ENCODE measurements around the gene TCEA3.
A peak's percentile ranks its signal among the peaks of the same experiment; 100 is the strongest.

TCEA3 gene

DNA sequence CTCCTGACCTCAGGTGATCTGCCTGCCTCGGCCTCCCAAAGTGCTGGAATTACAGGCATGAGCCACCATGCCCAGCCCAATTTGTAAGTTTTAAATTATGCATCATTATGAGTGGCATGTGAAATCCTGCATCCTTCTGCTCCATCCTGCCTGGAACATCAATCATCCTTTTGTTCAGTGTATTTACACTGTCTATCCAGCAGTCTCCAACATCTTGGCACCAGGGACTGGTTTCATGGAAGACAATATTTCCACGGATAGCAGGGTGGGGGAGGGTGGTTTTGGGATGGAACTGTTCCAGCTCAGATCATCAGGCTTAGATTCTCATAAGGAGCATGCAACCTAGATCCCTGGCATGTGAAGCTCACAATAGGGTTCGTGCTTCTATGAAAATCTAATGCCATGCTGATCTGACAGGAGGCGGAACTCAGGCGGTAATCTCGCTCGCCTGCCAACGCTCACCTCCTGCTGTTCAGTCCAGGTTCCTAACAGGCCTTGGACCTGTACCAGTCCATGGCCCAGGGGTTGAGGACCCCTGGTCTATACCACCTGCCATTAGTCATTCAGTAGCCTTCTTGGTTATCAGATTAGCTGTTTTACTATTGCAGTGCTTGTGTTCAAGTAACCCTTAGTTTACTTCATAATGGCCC lies 22.2 kb upstream of the TCEA3 start:
- DNase-seq (ENCODE audit: low read depth), result no peak

DNA sequence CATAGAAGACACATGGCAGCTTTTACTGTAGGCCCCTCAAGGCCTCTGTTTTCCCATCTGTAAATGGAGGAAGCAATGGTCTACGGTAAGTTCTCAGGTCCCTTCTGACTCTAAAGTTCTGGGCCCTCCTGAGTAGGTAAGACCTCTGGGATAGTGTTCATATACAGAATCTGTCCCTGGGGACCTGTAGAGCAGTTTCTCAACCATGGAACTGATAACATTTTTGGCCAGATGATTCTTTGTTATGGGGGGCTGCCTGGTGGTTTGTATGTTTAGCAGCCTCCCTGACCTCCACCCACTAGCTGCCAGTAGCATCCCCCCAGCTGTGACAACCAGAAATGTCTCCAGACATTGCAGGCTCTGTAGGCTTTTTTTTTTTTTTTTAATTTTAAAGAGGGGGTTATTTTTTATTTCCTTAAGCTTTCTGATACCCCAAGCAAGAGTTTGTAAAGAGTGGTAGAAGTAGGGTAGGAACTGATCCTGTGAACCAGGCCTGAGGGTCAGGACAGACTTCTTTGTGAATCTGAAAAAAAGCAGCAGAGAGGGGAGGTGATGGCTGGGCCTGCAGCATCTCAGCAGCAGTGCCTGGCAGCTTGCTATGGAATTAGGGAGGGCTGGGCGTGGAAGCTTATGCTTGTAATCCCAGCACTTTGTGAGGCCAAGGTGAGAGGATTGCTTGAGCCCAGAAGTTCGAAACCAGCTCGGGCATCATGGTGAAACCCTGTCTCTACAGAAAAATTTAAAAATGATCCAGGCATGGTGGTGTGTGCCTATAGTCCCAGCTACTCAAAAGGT lies 20.2 kb upstream of the TCEA3 start:
- no peak for DNase-seq (ENCODE audit: low read depth)

DNA sequence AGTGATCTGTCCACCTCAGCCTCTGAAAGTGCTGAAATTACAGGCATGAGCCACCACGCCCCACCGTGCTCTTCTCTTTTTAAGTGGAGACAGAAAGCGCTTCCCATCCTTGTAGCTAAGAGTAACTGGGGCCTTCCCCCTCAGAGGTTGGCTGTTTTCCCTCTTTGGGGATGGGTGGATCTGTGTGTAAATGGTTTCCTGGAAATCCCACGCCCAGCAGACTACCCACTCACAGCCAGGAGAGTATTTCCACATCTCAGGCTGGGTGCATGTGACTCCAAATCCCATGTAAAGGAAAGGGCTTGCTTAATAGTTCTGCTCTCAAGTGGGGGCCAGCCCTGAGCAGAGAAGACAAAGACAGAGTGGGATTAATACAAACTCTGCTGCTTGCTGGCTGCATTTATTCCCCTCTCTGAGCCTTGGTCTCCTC lies 19.6 kb upstream of the TCEA3 start:
- no peak for DNase-seq (ENCODE audit: low read depth)

DNA sequence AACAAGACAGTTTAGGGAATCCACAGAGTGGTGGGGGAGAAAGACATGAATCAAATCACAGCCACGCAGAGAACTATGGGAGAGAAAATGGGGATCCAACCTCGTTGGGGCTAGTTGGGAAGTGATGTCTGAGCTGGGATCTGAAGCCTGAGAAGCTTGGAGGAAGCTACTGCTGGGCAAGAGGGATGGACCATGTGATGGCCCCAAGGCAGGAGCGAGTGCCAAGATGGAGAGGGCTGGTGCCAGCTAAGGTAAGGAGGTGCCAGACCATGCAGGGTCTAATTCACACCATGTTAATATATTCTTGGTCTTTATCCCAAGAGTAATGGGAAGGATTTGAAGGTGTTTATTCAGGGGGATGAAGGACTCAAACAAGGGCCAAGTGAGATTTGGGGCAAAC lies 18.2 kb upstream of the TCEA3 start:
- no peak for DNase-seq (ENCODE audit: low read depth)

DNA sequence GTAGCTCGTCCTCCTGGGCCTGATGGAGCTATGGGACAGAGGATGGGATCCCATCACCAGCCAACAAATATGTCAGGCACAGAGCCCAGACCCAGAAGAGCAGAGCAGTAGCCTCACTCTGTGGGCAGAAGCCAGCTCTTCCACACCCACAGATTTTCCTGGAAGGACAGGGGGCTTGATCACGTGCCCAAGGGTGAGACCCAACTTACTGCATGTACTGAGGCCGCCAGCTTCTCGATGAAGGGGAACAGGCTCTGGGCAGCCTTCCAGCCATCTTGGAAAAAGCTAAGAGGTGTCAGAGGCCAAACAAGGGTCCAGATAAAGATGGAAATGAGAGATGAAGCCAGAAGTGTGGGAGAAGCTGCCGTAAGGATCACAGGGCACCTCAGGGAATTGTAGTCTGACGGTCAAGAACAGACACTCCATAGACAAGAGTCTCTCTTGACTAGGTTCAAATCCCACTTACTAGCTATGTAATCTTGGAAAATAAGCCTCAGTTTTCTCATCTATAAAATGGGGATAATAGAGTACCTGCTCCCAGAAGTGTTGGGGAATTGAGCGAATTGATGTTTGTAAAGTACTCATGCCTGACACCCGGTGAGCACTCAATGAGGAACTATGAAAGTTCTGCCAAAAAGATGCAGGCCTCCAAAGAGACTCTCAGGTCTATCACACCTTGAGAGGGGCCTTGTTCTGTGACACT lies 17.0 kb upstream of the TCEA3 start:
- DNase-seq (ENCODE audit: low read depth), result no peak

DNA sequence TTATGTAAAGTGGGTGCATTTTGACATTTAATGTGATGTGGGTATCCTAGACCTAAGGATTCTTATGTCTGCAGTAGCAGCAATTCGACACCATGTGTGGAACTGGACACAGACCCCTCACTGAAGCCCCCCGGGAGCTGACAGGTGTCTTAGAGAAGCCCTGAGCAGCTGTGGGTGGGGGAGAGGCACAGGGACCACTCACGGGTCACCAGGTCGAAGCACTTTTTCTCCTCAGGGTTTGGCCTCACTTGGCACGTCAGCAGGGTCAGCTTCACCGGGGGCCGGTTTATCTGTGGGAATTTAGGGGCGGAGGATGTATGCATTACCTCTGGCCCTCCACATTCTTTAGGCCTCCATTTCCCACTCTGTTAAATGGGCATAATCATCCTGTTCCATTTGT lies 14.0 kb upstream of the TCEA3 start:
- DNase-seq (ENCODE audit: low read depth), result no peak

DNA sequence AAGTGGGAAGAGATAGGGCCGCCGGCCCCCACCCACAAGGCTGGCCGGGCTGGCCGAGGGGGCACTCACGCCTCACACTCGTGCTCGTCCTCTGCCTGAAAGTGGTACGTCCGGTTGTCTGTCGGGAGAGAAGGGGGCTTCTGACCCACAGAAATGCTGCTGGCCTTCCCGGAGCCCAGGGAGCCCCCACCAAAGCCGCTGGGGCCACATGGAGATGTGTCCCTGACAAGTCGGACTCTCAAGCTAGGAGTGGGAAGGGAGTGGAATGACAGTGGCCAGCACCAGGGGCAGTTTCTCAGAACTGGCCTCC lies 12.8 kb upstream of the TCEA3 start:
- no peak for DNase-seq (ENCODE audit: low read depth)

DNA sequence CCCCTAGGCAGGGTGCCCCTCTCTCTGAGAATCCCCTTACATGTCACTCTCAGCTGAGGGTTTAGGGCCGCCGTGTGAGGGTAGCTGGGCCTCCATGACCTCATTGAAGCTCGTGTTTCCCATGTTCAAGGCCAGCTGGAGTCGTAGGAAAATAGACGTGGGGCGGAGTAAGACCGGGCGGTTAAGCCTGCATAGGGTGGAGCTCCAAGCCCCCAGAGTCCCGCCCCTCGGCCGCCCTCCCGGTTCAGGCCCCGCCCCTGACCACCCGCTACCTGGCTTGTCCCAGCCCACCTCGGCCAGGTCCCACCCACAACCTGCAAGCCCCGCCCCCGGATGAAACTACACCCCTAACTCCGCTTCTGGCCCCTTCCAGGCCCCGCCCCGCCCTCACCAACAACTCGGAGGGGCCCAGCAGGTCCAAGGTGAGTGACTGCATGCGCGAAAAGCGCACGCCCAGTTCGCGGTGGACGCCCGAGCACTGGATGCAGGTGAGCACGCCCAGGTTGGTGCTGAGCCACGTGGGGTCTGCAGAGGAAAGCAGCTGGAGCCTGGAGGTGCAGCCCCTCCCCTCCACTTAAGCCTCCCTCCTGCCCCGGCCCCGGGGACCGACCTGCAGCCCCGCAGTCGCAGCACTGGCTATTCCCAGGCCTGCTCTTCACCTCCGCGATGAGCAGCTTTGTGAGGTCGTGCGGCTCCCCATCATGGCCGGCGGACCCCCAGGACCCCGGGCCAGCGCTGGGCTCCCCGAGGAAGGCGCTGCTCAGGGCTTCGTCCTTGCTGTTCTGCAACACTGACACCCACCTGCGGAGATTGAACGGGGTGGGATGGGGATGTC lies 12.2 kb upstream of the TCEA3 start:
- DNase-seq (ENCODE audit: low read depth), result peak; percentile 25

DNA sequence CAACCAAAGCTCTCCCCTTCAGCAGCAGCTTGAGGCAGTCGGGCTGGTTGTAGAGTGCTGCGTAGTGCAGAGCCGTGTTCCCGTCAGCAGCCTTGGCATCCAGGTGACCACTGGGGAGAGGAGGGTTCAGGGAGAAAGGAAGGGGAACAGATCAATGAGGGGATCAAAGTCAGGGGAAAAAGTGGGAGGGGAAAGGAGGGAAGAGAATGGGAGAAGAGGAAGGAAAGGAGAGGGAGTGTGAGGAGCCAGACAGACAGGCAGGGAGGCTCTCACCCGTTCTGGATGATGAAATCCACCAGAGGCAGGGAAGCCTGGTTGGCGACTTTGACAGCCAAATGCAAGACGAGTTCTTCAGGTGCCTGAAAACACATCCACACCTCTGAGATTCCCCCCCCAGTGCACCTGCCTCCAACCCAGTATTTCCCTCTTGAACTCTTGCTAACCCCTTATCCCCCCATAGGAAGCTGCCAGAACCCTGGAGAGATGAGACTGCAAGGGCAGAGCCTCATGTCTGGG lies 9.8 kb upstream of the TCEA3 start:
- no peak for DNase-seq (ENCODE audit: low read depth)

DNA sequence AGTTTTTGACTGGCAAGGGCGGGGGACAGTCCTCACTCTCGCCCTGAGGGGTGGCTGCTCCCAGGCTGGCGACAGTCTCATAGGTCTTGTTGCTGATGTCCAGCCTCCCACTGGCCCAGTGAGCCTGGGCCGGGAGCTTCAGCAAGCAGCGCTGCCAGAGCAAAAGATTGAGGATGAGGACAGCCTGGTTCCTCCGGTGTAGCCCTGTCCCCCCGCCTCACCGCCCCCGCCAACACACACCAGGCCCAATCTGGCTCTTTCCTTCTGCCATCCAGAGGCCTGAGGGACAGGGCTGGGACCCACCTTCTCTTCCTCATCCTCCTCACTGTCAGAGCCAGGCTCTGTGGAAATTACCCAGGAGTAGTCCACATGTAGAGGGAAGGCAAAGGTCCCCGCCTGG lies 8.6 kb upstream of the TCEA3 start:
- no peak for DNase-seq (ENCODE audit: low read depth)

DNA sequence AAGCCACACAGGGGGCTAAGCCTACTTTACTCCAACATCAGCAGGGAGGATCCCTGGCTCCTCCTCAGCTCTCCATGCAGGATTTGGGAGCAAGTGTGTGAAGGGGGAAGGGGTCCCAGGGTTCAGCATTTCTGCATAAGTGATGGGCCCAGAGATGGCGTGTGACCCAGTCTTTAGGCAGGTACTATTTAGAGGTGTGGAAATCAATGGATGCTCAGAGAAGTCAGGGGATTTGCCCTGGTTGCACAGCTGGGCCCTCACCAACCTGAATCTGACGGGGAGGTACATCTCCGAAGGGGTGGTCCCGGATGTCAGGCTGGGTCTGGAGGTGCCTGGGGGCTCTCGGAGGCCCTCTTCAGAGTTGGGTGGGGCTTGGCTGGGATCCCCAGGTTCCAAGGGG lies 6.9 kb upstream of the TCEA3 start:
- DNase-seq (ENCODE audit: low read depth), result no peak

DNA sequence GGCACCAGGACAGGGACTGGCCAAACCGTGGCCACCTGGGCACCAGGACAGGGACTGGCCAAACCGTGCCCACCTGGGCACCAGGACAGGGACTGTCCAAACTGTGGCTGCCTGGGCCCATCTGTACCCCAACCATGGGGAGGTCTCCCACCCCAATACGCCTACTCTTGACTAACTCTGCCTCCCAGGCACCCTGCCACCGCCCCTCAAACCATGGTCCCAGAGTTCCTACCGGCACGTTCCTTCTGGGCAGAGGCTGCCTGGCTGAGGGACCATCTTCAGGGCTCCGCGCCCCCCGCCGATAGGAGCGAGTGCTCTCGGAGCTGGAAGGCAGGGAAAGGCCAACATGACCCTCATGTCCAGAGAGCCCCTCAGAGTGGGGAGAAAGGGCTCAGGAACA lies 6.3 kb upstream of the TCEA3 start:
- no peak for DNase-seq (ENCODE audit: low read depth)

DNA sequence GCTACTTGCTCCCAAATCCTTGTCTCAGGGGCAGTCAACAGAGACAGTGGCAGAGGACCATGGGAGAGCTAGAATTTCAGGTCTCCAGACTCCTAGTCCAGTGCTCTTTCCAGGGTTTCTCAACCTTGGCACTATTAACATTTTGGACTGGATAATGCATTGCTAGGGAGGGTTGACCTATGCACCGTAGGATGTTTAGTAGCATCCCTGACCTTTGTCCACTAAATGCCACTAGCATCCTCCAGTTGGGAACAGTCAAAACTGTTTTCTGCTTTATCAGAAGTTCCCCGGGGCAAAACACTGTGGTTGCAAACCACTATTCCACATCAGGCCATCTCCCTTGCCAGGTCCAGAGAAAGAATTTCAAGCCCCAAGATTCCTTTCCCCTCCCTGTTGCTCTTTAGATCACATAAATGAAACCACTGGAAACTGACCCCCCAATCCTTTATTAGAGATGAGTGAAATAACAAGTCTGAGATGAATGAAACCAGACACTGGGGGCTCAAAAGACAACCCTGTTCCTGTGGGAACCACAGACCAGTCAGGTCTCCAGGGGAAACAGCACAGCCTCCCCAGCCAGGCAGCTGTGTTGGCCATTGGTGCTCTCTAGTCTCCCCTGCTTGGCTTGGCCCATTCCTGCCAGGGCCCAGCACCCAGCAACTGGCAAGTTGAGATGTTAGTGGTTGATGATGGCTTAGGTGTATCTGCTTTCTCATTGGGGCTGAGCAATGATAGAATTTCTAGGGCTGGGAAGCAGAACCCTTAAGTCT lies 3.8 kb upstream of the TCEA3 start:
- no peak for DNase-seq (ENCODE audit: low read depth)

DNA sequence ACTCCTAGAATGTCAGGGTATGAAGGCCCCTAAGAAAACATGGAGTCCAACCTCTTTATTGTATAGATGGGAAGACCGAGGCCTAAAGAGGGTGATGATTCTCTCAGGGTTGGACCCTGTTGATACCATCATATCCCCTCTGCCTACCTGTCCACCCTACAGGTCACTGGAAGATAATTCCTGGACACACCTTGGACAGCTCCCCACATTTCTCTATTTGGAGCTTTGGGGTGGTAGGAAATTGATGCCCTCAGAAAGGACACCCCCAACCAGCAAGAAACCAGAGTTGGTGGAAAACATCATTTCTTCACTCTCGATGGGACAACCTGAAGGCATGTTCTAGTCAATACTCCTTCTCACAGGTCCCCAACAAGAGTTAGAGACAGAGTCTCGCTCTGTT lies 3.0 kb upstream of the TCEA3 start:
- no peak for DNase-seq (ENCODE audit: low read depth)

DNA sequence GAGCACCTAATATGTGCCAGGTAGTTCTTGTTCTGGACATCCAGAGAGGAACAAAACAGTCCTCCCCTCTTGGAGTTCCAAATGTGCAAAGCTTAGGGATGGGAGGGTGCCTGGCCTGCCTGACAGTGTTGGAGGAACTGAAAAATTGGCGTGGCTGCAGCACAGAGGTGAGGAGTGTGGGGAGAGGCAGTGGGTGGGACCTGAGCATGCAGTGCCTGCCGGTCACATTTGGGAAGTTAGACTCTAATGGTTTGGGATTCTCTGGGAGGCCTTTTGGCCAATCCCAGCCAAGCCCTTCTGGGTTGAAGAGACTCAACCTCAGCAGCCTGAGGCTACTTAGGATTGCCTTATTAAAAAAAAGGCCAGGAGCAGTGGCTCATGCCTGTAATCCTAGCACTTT lies 2.3 kb upstream of the TCEA3 start:
- no peak for DNase-seq (ENCODE audit: low read depth)

DNA sequence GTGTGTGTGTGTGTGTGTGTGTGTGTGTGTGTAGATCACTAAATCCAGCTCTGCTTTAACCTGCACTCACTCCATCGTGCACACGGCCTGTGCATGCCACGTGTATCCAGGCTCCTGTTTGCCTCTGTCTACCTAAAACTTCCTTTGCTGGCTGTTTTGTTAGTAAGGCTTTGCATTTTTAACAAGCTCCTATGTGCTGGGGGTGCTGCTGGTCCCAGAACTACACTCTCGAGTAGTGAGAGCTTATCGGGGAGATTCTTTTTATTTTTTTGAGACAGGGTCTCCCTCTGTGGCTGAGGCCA lies 596 bp upstream of the TCEA3 start:
- no peak for DNase-seq (ENCODE audit: low read depth)

DNA sequence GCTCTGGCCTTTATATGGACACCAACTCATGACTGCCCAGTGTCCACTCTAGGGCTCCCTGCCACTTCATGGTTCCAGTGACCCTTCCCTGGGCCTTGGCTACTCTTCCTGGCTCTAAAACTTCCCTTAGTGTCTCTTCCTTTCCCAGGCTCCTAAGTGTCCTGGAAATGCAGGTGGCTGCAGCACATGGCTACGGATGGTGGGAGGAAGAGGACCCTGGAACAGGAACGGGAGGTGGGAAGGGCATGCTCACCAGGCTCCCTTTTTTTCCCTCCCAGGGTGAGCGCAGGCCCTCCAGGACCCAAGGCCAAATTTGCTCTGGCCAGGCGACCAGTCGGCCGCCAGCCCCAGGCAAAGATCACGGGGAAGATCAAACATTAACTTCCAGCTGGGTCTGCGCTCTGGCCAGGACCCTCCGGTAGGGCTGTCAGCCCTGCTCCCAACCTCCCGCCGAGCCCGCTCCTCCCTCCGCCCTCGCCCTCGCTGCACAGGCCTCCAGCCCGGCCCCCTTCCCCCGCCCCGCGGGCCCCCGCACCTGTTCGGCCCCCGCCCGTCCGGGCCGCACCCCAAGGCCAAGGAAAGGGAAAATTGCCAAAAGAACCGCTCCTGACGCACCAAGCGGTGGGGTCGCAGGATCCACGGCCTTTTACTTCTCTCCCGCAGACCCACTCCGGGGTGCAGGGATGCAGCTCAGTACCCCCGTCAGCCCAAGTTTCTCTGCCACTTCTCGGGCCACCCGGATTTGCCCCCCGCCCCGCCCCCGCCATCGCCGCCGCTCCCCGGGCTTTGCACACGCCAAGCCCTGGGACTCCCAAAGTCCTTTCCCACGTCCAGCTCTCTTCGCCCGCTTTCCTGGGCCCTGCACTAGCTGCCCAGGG lies 894 bp downstream of the TCEA3 start:
- no peak for DNase-seq (ENCODE audit: low read depth)

DNA sequence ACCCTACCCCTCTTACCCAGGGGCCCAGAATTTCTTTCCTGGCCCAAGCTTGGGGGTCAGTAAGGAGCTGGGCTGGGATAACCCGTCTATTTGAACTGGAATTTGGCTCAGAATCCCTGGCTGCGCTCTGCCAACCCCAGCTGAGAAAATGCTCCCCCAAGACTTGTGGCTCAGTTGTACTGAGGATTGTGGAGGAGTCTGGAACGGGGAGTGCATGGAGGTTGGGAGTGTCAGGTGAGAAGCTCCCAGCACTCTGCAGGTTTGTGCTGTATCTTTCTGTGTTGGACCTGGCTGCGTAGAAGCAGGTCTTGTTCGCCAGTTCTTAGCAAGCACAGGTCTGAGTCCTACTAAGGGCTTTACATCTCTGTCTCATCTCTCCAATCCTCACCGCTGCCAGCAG lies 1.6 kb downstream of the TCEA3 start:
- no peak for DNase-seq (ENCODE audit: low read depth)

DNA sequence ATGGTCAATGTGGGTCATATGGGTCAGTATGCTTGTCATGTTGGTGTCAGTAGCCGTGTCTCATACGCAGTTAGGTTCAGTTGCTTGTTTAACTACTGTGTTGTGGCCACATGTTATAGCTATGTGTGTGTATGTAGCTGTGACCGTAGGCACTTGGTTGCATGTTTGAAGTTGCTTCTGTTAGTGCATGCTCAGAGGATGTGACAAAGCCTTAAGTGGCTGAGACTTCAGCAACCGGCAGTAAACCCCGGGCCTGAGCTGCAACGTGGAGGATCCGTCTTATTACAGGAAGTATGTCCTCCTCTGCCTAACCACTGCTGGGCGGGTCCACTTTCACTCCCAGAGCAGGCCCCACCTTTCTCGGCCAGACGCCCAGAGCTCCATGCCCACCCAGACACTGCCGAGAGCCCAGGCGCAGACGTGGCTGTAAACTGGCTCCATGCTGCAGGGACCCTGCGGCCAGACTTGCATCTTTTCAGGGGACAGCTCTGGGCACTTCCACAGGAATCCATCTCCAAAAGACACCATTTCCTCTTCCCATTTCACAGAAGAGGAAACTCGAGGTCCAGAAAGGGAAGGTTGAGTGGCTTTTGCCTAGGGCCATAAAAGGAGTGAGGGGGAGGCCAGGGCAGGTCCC lies 2.2 kb downstream of the TCEA3 start:
- no peak for DNase-seq (ENCODE audit: low read depth)

DNA sequence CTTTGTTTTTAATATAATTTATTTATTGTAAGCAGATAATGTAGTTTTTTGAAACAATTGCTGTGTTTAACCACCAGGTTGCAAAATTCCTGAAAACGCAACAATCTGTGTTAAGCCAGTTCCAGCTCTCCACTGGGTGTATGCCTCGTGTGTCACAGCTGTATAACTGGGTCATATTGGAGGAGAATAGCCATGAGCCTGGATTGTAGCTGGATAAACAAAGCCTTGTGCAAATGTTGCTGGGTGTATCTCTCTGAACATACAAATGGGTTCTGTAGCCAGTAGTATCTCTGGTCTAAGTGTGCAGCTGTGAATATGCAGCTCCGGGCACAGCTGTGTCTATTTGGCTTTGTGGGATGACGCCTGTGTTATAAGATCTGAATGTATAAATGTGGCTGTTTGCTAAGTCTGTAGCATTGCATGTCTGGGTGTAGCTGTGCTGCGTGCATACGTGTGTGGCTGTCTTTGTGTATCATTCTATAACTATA lies 2.8 kb downstream of the TCEA3 start:
- DNase-seq (ENCODE audit: low read depth), result no peak
